Measurements from ENCODE around the gene CALHM1.

CALHM1 gene

DNA sequence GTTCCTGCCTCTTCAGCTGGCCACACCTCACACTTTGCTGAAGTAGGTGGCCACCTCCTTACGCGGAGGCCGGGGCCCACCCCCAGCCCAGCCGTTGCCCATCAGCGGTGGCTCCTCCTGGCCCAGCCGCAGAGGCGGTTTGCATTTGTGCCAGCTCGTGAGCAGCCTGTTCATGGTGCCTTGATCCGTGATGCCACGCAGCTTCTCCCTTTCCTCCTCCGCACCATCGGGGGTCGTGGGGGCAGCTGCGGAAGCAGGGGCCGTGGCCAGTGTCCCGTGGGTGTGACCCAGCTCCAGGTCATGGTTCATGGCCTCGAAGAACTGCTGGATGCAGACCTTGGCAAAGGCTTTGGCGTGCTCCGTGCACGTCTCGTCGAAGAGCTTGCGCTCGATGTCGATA, 3.5 kb downstream of the CALHM1 start:
- no peak for DNase-seq (ENCODE audit: low read depth)

- DNase-seq (ENCODE audit: low read depth), result no peak
Observed at GRCh38 chr10:103454026-103454425, 4.7 kb downstream of the CALHM1 start.

GRCh38 chr10:103452506-103453230, 6.0 kb downstream of the CALHM1 start:
- no peak for DNase-seq (ENCODE audit: low read depth)

- DNase-seq (ENCODE audit: low read depth), result no peak
Observed at GRCh38 chr10:103451831-103452505, 6.7 kb downstream of the CALHM1 start, which contains the start of gene CALHM2. Gene CALHM2 (minus strand): TSS chr10:103452370. CDS start chr10:103449941, 2,429 bp downstream.

GRCh38 chr10:103451091-103451813, 7.4 kb downstream of the CALHM1 start:
- DNase-seq (ENCODE audit: low read depth), result peak; percentile 29

- DNase-seq (ENCODE audit: low read depth), result no peak
Observed at GRCh38 chr10:103450201-103450695, 8.5 kb downstream of the CALHM1 start.

GRCh38 chr10:103449208-103450144, 9.2 kb downstream of the CALHM1 start:
- no peak for DNase-seq (ENCODE audit: low read depth)

GRCh38 chr10:103448746-103449145, 10.0 kb downstream of the CALHM1 start:
- DNase-seq (ENCODE audit: low read depth), result no peak

GRCh38 chr10:103447187-103447586, 11.5 kb downstream of the CALHM1 start:
- DNase-seq (ENCODE audit: low read depth), result no peak

DNA sequence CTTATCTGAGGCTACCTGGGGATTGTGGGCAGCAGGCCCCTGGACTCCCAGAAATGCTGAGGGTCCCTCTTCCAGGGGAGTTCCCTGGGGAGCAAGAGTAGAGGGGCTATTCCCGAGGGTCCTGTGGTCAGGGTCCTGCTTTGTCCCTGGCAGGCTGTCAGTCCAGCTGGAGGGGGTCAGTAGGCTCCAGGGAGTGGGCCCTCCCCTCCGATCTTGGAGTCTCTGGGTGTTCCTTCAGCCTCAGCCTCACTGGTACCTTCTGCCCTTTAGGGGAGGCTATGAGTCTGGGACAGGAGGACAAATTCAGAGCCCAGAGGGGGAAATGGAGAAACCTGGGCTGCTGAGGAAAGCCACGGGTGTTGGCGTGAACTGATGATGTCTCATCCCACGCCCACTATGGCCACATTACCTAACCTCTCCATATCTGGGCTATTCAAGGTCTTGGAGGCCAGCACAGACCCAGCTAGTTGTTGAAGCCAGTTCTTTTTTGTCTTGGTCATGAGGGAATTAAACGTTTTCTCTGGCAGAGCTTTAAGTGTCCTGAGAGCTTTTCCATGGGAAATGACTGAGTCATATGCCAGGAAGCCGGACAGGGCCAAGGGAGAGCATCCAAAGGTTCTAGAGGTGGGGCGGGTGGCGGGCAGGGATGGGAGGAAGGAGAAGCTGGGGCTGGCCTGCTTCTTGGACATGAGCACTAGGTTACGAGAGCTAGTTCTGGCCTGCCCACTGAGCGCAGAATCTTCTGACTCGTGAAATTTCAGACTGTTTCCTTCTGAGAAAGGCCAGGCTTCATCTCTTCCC, 12.7 kb downstream of the CALHM1 start:
- no peak for DNase-seq (ENCODE audit: low read depth)

- no peak for DNase-seq (ENCODE audit: low read depth)
Observed at GRCh38 chr10:103445366-103445765, 13.3 kb downstream of the CALHM1 start.

DNA sequence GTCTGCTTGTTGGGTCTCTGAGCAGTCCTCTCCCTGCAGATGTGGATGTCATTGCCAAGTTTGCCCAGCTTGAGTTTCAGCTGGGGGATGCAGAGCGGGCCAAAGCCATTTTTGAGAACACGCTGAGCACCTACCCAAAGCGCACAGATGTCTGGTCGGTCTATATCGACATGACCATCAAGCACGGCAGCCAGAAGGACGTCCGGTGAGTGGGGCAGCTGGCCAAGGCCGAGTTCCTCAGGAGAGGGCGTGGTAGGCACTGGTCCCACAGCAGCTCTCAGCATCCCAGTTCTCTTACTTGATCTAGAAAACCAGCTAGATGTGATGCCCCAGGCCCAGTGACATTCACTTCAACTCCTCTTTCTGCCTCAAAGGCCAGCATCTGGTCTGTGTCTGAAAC, 14.2 kb downstream of the CALHM1 start:
- DNase-seq (ENCODE audit: low read depth), result no peak

- DNase-seq (ENCODE audit: low read depth), result no peak
Observed at GRCh38 chr10:103443475-103444185, 15.1 kb downstream of the CALHM1 start.

- DNase-seq (ENCODE audit: low read depth), result no peak
Observed at GRCh38 chr10:103442031-103442461, 16.7 kb downstream of the CALHM1 start.

DNA sequence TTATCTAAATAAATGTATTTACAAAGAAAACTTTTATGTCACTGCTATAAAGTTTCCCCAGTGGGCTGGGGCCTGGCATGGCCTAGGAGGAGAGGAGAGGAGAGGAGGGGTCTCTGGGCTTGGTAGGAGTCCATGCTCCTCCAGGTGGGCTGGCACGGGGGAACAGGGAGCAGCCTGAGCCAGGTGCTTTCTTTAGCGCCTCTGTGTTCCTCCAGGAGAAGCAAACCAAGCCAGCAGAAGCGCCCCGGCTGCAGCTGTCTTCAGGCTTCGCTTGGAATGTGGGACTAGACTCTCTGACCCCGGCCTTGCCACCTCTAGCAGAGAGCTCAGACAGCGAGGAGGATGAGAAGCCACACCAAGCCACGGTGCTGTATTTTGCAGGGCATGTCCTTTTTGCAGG, 17.1 kb downstream of the CALHM1 start:
- no peak for DNase-seq (ENCODE audit: low read depth)

GRCh38 chr10:103441206-103441605, 17.5 kb downstream of the CALHM1 start:
- no peak for DNase-seq (ENCODE audit: low read depth)

DNA sequence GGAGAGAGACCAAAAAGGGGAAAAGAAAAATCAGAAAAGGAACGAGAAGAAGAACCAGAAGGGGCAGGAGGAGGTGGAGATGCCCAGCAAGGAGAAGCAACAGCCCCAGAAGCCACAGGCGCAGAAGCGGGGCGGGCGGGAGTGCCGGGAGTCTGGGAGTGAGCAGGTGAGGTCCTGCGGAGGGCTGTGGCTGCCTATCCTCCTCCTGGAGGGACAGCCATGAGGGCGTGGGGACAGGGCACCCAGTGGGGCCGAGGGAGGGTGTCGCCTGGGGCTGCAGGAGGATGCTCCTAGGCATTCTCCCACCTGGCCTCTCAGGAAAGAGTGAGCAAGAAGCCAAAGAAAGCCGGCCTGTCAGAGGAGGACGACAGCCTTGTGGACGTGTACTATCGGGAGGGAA, 18.3 kb downstream of the CALHM1 start:
- DNase-seq (ENCODE audit: low read depth), result no peak

- no peak for DNase-seq (ENCODE audit: low read depth)
Observed at GRCh38 chr10:103439776-103440175, 18.9 kb downstream of the CALHM1 start.

DNA sequence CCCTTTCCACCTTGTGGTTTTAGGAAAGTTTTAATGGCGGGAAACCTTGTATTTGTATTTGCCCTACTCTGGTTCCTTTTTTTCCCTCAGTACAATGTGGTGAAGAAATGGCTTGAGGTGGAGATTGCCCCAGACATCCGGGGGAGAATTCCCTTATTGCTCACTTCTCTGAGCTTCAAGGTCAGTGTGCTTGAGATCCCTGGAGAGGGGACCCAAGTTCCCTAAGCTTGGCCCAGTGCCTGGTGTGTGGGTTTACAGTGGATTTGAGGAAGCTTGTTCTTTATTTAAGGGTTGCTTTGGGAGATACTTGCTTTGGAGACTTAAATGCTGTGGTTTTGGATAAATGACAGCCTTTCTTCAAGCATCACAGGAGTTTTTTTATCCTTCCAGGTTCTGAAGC, 24.8 kb downstream of the CALHM1 start:
- no peak for DNase-seq (ENCODE audit: low read depth)

- DNase-seq (ENCODE audit: low read depth), result no peak
Observed at GRCh38 chr10:103431902-103432301, 26.8 kb downstream of the CALHM1 start.
